ENCODE data around the gene ULK2.

The ULK2 gene

DNA sequence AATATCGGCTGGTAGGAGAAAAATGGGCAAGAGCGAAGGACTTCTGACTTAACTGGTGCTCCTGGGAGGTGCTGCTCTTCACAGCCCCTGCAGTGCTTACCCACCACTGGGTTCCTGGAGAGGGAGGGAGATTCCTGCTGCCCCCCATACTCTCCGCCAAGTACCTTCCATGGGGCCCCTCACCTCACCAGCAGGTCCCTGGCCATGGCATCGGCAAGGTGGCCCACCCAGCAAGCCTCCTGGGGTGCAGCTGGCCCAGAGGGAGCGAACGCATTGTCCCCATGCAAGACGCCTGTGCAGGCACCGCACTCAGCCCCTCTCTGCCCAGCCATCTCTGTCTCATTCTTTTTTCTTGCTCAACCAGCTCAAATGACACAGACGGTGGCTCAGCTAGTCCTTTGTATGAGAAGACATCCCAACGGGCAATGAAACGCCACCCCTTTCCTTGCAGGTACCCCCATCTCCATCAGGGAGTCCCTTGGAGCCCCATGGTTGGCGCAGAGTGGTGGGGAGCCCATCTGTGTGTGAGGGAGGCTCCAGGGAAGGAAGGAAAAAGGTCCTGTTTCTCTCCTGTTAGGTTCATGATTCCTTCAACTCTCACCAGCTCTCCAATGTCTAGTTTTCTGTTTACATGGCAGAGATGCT is 110.1 kb downstream of the ULK2 start:
- no peak for DNase-seq (ENCODE audit: low spot score)
- Histone ChIP-seq H3K4me3 (no peak overlapping the region), H3K27ac (no peak overlapping the region)
- TF ChIP-seq, protein P1, sequence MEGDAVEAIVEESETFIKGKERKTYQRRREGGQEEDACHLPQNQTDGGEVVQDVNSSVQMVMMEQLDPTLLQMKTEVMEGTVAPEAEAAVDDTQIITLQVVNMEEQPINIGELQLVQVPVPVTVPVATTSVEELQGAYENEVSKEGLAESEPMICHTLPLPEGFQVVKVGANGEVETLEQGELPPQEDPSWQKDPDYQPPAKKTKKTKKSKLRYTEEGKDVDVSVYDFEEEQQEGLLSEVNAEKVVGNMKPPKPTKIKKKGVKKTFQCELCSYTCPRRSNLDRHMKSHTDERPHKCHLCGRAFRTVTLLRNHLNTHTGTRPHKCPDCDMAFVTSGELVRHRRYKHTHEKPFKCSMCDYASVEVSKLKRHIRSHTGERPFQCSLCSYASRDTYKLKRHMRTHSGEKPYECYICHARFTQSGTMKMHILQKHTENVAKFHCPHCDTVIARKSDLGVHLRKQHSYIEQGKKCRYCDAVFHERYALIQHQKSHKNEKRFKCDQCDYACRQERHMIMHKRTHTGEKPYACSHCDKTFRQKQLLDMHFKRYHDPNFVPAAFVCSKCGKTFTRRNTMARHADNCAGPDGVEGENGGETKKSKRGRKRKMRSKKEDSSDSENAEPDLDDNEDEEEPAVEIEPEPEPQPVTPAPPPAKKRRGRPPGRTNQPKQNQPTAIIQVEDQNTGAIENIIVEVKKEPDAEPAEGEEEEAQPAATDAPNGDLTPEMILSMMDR (IDR thresholded peaks at IDR 0.05), result no peak

GRCh38 chr17:19756546-19756945 is 111.2 kb downstream of the ULK2 start:
- no peak overlapping the region for H3K4me3 ChIP-seq
- no peak for DNase-seq (ENCODE audit: low spot score)
- TF ChIP-seq, protein P1 (IDR thresholded peaks at IDR 0.05), result no peak
- no peak overlapping the region for H3K27ac ChIP-seq

DNA sequence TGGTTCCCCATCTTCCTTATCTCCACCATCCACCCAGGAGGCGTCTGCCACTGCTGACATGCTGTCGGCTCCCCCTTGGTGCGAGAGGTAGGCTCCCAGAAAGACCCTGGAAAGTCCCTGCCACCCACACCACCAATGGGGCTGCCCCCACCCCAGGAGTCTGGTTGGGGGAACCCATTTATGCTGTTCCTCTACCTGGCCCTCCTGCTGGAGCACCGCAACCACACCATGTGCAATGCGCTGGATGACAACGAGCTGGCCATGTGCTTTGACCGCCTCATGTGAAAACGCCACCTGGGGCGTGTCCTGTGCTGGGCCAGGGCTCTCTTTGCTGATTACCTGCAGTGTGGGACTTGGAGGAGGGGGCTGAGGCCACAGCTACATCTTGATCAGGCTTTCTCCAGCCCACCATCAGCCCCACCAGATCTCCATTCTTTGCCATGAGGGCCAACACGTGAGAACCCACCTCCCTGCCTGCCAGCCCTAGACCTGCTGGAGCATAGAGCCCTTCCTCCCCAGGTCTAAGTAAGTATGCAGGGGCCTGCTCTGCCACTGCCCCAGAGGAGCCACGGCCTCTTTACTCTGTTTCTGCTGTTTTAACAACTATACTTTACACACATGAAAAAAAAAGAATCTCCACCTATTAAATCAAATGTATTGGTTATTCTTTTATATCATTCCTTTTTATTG is 111.8 kb downstream of the ULK2 start:
- TF ChIP-seq, protein P1 (IDR thresholded peaks at IDR 0.05), result no peak
- Histone ChIP-seq H3K27ac (no peak overlapping the region), H3K4me3 (no peak overlapping the region)
- DNase-seq (ENCODE audit: low spot score), result no peak

DNA sequence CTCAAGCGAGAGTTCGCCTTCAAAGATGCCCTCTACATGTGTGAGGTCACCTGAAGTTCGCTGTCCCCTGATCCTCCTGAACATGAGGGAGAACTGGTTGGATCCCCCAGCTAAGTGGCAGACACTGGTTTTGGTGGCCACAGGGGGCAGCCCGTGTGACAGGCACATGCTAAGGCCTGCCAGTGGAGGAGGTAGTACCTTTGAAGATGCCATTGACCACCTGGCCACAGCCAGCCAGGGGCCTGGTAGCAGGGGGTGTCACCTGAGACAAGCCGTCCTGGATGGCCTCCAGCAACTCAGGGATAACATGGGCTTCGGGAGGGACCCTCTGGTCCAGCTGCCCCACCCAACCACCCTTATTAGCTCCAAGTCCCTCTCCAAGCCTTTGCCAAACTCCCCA is 112.3 kb downstream of the ULK2 start:
- Histone ChIP-seq H3K4me3 (no peak overlapping the region), H3K27ac (no peak overlapping the region)
- DNase-seq (ENCODE audit: low spot score), result no peak
- TF ChIP-seq, protein P1 (IDR thresholded peaks at IDR 0.05), result no peak

GRCh38 chr17:19753661-19754463 is 113.9 kb downstream of the ULK2 start:
- peak overlapping the region; percentile 89 to 92 for H3K27ac ChIP-seq
- no peak overlapping the region for H3K4me3 ChIP-seq
- no peak for DNase-seq (ENCODE audit: low spot score)

GRCh38 chr17:19753051-19753509 is 114.7 kb downstream of the ULK2 start:
- Histone ChIP-seq H3K27ac (peak overlapping the region; percentile 89 to 92), H3K4me3 (no peak overlapping the region)
- TF ChIP-seq, protein P1 (IDR thresholded peaks at IDR 0.05), result no peak
- peak; percentile 93 for DNase-seq (ENCODE audit: low spot score)

More at GRCh38 chr17:19753661-19754463, 113.9 kb downstream of the ULK2 start:
- TF ChIP-seq, protein P1 (IDR thresholded peaks at IDR 0.05), result peak; percentile 51

All from coronary artery (tissue), 2 donors.